ENCODE results near the gene IRF7.

GRCh38 chr11:598005-598680, 17.6 kb downstream of the IRF7 start:
- TF ChIP-seq POLR2A (IDR thresholded peaks at IDR 0.05): no peak
- TF ChIP-seq CTCF (IDR thresholded peaks at IDR 0.05): no peak

Data from vagina (tissue), 2 donors.